ENCODE data around the gene KLF3.

Gene KLF3

DNA sequence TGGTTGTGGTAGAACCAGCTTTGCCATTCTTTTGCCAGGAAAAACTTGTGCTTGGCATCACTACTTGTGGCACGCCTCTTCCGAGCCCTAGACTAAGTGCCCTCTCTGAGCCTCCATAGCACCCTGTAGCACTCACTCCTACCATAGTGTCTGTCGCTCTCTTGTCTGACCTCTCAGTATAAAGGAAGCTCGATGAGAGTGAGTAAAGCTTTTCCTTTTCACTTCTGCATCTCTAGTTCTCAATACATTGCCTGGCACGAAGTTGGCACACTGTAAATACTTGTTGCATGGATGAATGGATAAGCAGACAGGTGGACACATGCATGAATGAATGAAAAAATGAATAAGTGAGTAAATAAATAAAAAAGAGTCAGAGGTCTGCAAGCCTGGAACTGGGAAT lies 70.4 kb downstream of the KLF3 start:
- in situ Hi-C loops (cut with HindIII; ENCODE audit: low sequenced_read_pairs), result loop anchor here (5.0 kb wide), 1 partner anchor 417 kb away; no protein-coding TSS in a partner anchor

GRCh38 chr4:38734911-38735310 lies 70.9 kb downstream of the KLF3 start:
- in situ Hi-C loops (cut with HindIII; ENCODE audit: low sequenced_read_pairs), result loop anchor here (5.0 kb wide), 1 partner anchor 418 kb away; no protein-coding TSS in a partner anchor

DNA sequence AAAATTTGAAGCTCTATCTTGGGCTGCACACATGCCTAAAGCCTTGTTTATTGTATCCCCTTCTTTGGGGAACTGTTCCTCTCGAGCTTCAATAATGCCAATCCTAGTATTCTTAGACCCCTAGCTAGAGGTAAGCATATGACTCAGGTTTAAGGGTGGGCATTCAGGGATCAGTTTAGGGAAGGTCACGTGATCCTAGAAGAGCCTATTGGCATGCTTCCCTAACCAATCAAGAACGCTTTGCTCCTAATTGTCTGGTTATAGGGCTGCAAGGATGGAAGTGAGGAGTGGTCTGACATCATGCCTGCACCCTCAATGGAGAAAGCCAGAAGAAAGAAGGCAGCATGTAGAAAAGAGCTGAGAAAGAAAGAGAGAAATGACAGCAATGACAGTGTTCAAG lies 71.9 kb downstream of the KLF3 start:
- in situ Hi-C loops (cut with HindIII; ENCODE audit: low sequenced_read_pairs), result no loop called here

- in situ Hi-C loops (cut with HindIII; ENCODE audit: low sequenced_read_pairs), result no loop called here
Measured at GRCh38 chr4:38738940-38739803, 75.2 kb downstream of the KLF3 start.

DNA sequence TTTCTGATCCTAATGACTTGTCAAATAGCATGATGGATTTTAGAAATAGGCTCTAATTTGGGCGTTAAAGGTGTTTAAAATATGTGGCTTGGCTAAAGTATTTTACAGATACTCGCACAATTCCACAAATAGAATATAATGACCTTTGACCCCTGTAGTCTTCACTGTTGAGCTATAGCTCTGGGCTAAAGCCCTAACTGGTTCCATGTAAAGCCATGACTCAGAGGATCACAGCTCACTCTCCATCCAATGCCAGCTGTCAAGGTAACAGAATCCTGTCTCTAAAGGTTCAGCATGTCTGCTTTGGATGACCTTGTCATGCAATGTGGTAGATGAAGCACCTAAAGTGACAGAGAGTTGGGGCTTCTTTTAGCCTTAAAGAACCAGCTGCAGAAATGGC lies 76.3 kb downstream of the KLF3 start:
- in situ Hi-C loops (cut with HindIII; ENCODE audit: low sequenced_read_pairs), result no loop called here

DNA sequence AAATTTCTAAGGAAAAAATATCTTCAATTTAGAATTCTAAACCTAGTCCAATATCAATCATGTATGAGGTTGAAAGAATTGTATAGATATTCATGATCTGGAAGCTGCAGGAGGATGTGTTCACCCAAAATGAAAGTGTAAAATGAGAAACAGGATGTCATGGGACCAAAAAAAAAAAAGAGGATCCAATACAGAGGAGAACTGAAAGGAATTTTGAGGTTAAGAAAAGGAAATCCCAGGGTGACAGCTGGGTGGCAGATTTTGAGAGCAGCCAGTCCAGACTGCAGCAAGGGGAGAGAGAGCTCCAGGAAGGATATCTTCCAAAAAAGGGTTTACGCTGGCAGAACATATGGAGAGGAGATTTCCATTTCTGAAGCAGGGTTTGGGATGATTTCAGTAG lies 79.9 kb downstream of the KLF3 start:
- in situ Hi-C loops (cut with HindIII; ENCODE audit: low sequenced_read_pairs), result no loop called here

DNA sequence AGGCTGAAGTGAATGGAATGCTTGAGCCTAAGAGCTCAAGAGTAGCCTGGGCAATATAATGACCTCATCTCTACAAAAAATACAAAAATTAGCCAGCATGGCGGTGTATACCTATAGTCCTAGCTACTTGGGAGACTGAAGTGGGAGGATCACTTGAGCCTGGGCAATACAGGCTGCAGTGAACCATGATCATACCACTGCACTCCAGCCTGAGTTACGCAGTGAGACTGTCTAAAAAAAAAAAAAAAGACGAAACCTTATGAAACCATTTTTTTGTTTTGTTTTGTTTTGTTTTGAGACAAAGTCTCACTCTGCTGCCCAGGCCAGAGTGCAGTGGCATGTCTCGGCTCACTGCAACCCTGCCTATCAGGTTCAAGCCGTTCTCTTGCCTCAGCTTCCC lies 81.9 kb downstream of the KLF3 start:
- in situ Hi-C loops (cut with HindIII; ENCODE audit: low sequenced_read_pairs), result no loop called here

- in situ Hi-C loops (cut with HindIII; ENCODE audit: low sequenced_read_pairs), result no loop called here
Measured at GRCh38 chr4:38747629-38748028, 83.6 kb downstream of the KLF3 start.

GRCh38 chr4:38749336-38749735 lies 85.3 kb downstream of the KLF3 start:
- in situ Hi-C loops (cut with HindIII; ENCODE audit: low sequenced_read_pairs), result no loop called here

All from DLD1 (cell line).